Endothelial cell of umbilical vein (primary cell): ENCODE results near the gene GRID1. TPM values are rescaled to one million over a fixed set of nuclear protein-coding genes. Genes with fewer than 3 reads are reported as not detected.

Source experiments
- BruUV-seq: library from RNA; stranded (reverse); fragments of 400-500 nt; replicated peaks from 2 replicates; lab custom pipeline; 2021; lab: Mats Ljungman, UMichigan
- CTCF ChIA-PET: fragments of 300-600, 350-600 bp; sonication (Branson Sonifier 250); formaldehyde crosslinking; loops from one replicate; lab custom pipeline; 2021; ENCODE audit warnings: antibody characterized with exemption, inconsistent platforms; lab: Charles Lee
- POLR2A ChIA-PET: fragments of 300-600, 350-600 bp; sonication (Branson Sonifier 250); formaldehyde crosslinking; loops from one replicate; lab custom pipeline; 2021; ENCODE audit warnings: antibody characterized with exemption, inconsistent platforms; lab: Charles Lee
- DNase-seq: peaks from one replicate; pipeline ENCODE4 v3.0.0-alpha.2; 2011; ENCODE audit warnings: low read depth, low spot score
- FAIRE-seq: peaks from 2 replicates; lab custom pipeline; 2011; peaks lifted over from hg19 to GRCh38; lab: Jason Lieb, UNC
- H2AFZ ChIP-seq: 2 replicates; pipeline ENCODE4 v1.6.0; 2012; ENCODE audit warnings: low read depth, low read length, control low read depth, inconsistent platforms
- H3K27ac ChIP-seq: 2 replicates; pipeline ENCODE4 v1.5.1; 2011; ENCODE audit warnings: low read depth, mild to moderate bottlenecking, control low read depth, low read length, moderate library complexity; ENCODE audit not compliant: insufficient read depth
- H3K27me3 ChIP-seq, 2 experiments: 2 replicates each; pipeline versions ENCODE4 v1.6.0 to v1.6.1; 2011; ENCODE audit warnings: low read length in 2 of 2, mixed read lengths in 1 of 2; ENCODE audit not compliant: control insufficient read depth in 2 of 2, insufficient read depth in 2 of 2
- H3K36me3 ChIP-seq, 2 experiments: 2 replicates in 1 of 2; 3 replicates in 1 of 2; pipeline ENCODE4 v1.5.1; 2011; ENCODE audit warnings: low read length in 2 of 2, mild to moderate bottlenecking in 1 of 2, moderate library complexity in 1 of 2; ENCODE audit not compliant: control insufficient read depth in 2 of 2, insufficient read depth in 2 of 2; ENCODE audit errors: extremely low read depth in 1 of 2
- H3K4me1 ChIP-seq: 3 replicates; pipeline ENCODE4 v1.5.1; 2011; ENCODE audit warnings: mild to moderate bottlenecking, low read length; ENCODE audit not compliant: control insufficient read depth, insufficient read depth; ENCODE audit errors: extremely low read depth
- H3K4me2 ChIP-seq: 2 replicates; pipeline ENCODE4 v1.6.1; 2011; ENCODE audit warnings: low read length, control low read depth, mixed read lengths; ENCODE audit not compliant: insufficient read depth
- H3K4me3 ChIP-seq, 3 experiments: fragments of 200-600 bp in 1 of 3; sonication (generic), shearing (Covaris generic) in 1 of 3; replicated peaks in 1 of 3; 2 replicates each; pipeline ENCODE4 v1.5.1; 2011 to 2016; ENCODE audit warnings: control low read depth in 3 of 3, low read length in 3 of 3, mild to moderate bottlenecking in 2 of 3, inconsistent platforms in 1 of 3, low read depth in 1 of 3, moderate library complexity in 1 of 3; ENCODE audit not compliant: insufficient read depth in 1 of 3
- H3K79me2 ChIP-seq: 2 replicates; pipeline ENCODE4 v1.6.0; 2012; ENCODE audit warnings: low read length, inconsistent platforms; ENCODE audit not compliant: control insufficient read depth, insufficient read depth
- H3K9ac ChIP-seq: replicated peaks from 2 replicates; pipeline ENCODE3; 2011; ENCODE audit warnings: low read length, control low read depth; ENCODE audit not compliant: insufficient read depth; ENCODE audit errors: extremely low read depth
- H3K9me1 ChIP-seq: replicated peaks from 3 replicates; pipeline ENCODE4 v1.6.0; 2011; ENCODE audit warnings: mild to moderate bottlenecking, low read length; ENCODE audit not compliant: control insufficient read depth, insufficient read depth; ENCODE audit errors: extremely low read depth
- H3K9me3 ChIP-seq: replicated peaks from 2 replicates; pipeline ENCODE4 v1.5.1; 2012; ENCODE audit warnings: low read length, inconsistent platforms; ENCODE audit not compliant: control insufficient read depth, insufficient read depth
- H4K20me1 ChIP-seq: replicated peaks from 2 replicates; pipeline ENCODE3; 2011; ENCODE audit warnings: mild to moderate bottlenecking, low read length; ENCODE audit not compliant: control insufficient read depth, insufficient read depth; ENCODE audit errors: extremely low read depth
- EZH2 ChIP-seq: IDR thresholded peaks from 2 replicates; pipeline ENCODE4 v1.6.1; 2012; ENCODE audit warnings: borderline replicate concordance, low read depth, mild to moderate bottlenecking, moderate library complexity, low read length, inconsistent platforms; ENCODE audit not compliant: severe bottlenecking
- FOS ChIP-seq: IDR thresholded peaks from 2 replicates; pipeline ENCODE4 v1.6.1; 2011; ENCODE audit warnings: mild to moderate bottlenecking, low read length, moderate library complexity, borderline replicate concordance; ENCODE audit not compliant: insufficient read depth
- GATA2 ChIP-seq: IDR thresholded peaks from 2 replicates; pipeline ENCODE4 v1.7.0; 2011; ENCODE audit warnings: low read depth, mild to moderate bottlenecking, moderate library complexity, mixed read lengths, low read length; ENCODE audit not compliant: insufficient read length, insufficient read depth
- POLR2A ChIP-seq: IDR thresholded peaks from 2 replicates; pipeline ENCODE4 v1.6.1; 2012; ENCODE audit warnings: low read depth, mild to moderate bottlenecking, control low read depth, low read length
- dilution Hi-C: fragments of 300-500 bp; cut with MboI; formaldehyde crosslinking; loops from one replicate; pipeline ENCODE4 v1.15.0; 2019; ENCODE audit warnings: low sequenced_read_pairs; ENCODE audit not compliant: extremely low pct_ligation_motif_present
- intact Hi-C: fragments of 100-400 bp; cut with micrococcal nuclease; formaldehyde crosslinking; loops from one replicate; pipeline ENCODE4 v1.10.0; 2022
- polyA plus RNA-seq, 4 experiments: library from polyadenylated mRNA; depleted of rRNA in 3 of 4; stranded (reverse) in 3 of 4; unstranded in 1 of 4; fragments of >200 nt; gene quantifications; 2 replicates each; pipeline versions ENCODE4 v1.2.1 to v1.2.3, GENCODE V29; 2011 to 2012; ENCODE audit warnings: missing spikeins in 1 of 4
- total RNA-seq: library from RNA; stranded (reverse); gene quantifications from 2 replicates; pipeline ENCODE4 v1.2.3, GENCODE V29; 2021
- TF ChIP-seq, protein P1 (sequence below), 2 donors: IDR thresholded peaks; 1 replicate in 1 of 2; 2 replicates in 1 of 2; pipeline ENCODE4 v1.5.1; 2011; ENCODE audit warnings: low read length in 2 of 2, mild to moderate bottlenecking in 2 of 2, moderate library complexity in 2 of 2, control low read depth in 1 of 2, inconsistent platforms in 1 of 2, low read depth in 1 of 2; ENCODE audit not compliant: insufficient read depth in 1 of 2; ENCODE audit errors: extremely low read depth in 1 of 2

Gene GRID1
- total and polyA plus RNA-seq, 2 donors (not counting 3 experiments of a cell fraction or from before 2014, with no cell fraction given), result not detected

DNA sequence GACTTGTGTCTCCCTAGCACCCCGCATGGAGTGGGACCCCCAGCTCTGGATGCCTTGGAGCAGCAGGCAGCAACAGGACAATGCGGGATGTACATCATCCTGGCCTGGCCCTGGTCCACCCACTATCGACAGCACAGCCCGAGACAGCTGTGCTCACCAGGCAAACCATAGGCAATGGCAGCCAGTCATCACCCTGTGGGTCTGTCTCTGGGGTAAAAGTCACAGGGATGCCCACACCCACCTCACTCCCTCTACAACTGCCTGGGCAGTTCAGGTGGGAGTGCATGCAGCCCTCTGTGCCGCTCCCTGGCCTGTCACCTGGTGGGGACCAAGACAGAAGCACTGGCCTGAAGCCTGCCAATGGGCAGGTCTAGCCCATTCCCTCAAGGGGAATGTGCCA is 147.8 kb downstream of the GRID1 start:
- Histone ChIP-seq H3K79me2 (no peaks in the 10 kb centered on the region), H3K9me3 (no peaks in the 10 kb centered on the region), H3K27me3 (no peaks in the 10 kb centered on the region), H3K9ac (no peak overlapping the region), H3K9me1 (no peaks in the 10 kb centered on the region), H3K27ac (no peak overlapping the region), H4K20me1 (no peaks in the 10 kb centered on the region), H3K4me1 (no peaks in the 10 kb centered on the region), H3K36me3 (no peaks in the 10 kb centered on the region), H3K4me2 (no peak overlapping the region), H2AFZ (no peak overlapping the region), H3K4me3 (no peak overlapping the region)
- CTCF ChIA-PET, result no interaction called here
- no TSS peak for BruUV-seq
- dilution Hi-C loops, result no loop called here
- no peak for DNase-seq
- POLR2A ChIA-PET, result no interaction called here
- no peak for TF ChIP-seq POLR2A
- TF ChIP-seq GATA2, result no peak
- no peak for TF ChIP-seq FOS
- TF ChIP-seq EZH2, result no peak
- FAIRE-seq, result no peak
- intact Hi-C loops, result no loop called here

DNA sequence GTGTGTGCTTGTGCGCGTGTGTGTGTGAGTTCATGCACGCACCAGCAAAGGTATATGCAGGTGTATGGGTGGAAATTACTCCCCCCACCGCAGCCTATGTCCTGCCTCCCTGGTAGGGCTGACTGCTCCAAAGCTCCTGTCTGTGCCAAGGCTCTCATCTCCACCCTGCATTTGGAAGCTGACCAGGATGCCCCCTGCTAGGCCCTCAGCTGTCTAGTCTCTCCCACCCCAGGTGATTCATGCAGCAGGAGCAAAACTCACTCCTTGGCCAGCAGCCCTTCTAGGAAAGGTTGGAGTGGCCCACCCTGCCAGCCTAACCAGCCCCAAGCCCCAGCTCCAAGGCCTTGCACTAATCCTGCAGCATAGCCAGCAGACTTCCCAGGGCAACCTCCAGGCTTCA is 148.4 kb downstream of the GRID1 start:
- FAIRE-seq (no peak), DNase-seq (no peak)
- no peak overlapping the region for H2AFZ ChIP-seq
- no peaks in the 10 kb centered on the region for H3K4me1 ChIP-seq
- H3K4me2 ChIP-seq, result no peak overlapping the region
- TF ChIP-seq GATA2 (no peak), POLR2A (no peak), FOS (no peak)
- TF ChIP-seq, protein P1, sequence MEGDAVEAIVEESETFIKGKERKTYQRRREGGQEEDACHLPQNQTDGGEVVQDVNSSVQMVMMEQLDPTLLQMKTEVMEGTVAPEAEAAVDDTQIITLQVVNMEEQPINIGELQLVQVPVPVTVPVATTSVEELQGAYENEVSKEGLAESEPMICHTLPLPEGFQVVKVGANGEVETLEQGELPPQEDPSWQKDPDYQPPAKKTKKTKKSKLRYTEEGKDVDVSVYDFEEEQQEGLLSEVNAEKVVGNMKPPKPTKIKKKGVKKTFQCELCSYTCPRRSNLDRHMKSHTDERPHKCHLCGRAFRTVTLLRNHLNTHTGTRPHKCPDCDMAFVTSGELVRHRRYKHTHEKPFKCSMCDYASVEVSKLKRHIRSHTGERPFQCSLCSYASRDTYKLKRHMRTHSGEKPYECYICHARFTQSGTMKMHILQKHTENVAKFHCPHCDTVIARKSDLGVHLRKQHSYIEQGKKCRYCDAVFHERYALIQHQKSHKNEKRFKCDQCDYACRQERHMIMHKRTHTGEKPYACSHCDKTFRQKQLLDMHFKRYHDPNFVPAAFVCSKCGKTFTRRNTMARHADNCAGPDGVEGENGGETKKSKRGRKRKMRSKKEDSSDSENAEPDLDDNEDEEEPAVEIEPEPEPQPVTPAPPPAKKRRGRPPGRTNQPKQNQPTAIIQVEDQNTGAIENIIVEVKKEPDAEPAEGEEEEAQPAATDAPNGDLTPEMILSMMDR (IDR thresholded peaks at IDR 0.05; ENCODE audit: extremely low read depth in 1 of 2, insufficient read depth in 1 of 2, low read depth in 1 of 2, low read length in 2 of 2), result no peak
- intact Hi-C loops, result no loop called here
- BruUV-seq, result no TSS peak
- no peak overlapping the region for H3K4me3 ChIP-seq
- ChIA-PET CTCF (no interaction called here), POLR2A (no interaction called here)
- dilution Hi-C loops, result no loop called here
- H3K9ac ChIP-seq, result no peak overlapping the region
- no peaks in the 10 kb centered on the region for H3K9me3 ChIP-seq
- no peaks in the 10 kb centered on the region for H3K79me2 ChIP-seq
- H4K20me1 ChIP-seq, result no peaks in the 10 kb centered on the region
- H3K27ac ChIP-seq, result no peak overlapping the region
- H3K27me3 ChIP-seq, result no peaks in the 10 kb centered on the region
- no peaks in the 10 kb centered on the region for H3K9me1 ChIP-seq
- no peaks in the 10 kb centered on the region for H3K36me3 ChIP-seq
